NCI-H748 (cell line): ENCODE data around the gene RCOR1.

ENCODE experiments used
- DNase-seq: peaks from one replicate; lab custom pipeline; 2025; ENCODE audit not compliant: unreplicated experiment; lab: John Stamatoyannopoulos, UW

The RCOR1 gene

GRCh38 chr14:102770147-102771123 is 178.0 kb downstream of the RCOR1 start:
- no peak for DNase-seq

- no peak for DNase-seq
Observed at GRCh38 chr14:102771144-102771543, 178.7 kb downstream of the RCOR1 start.

- peak; percentile 72 for DNase-seq
Observed at GRCh38 chr14:102772781-102773570, 180.5 kb downstream of the RCOR1 start.

GRCh38 chr14:102774391-102775153 is 182.1 kb downstream of the RCOR1 start:
- DNase-seq: peak; percentile 68

- DNase-seq: no peak
Observed at GRCh38 chr14:102775855-102776760, 183.7 kb downstream of the RCOR1 start.

- DNase-seq: peak; percentile 79
Observed at GRCh38 chr14:102776761-102777710, 184.6 kb downstream of the RCOR1 start, which contains the start of gene TRAF3. Gene TRAF3, plus strand, starts transcription at chr14:102777449. Its CDS starts 92,753 bp downstream, at chr14:102870202.

- peak; percentile 47 for DNase-seq
Observed at GRCh38 chr14:102777711-102778337, 185.4 kb downstream of the RCOR1 start.

GRCh38 chr14:102778338-102779083 is 186.1 kb downstream of the RCOR1 start:
- peak; percentile 47 for DNase-seq

GRCh38 chr14:102779084-102779462 is 186.6 kb downstream of the RCOR1 start:
- DNase-seq: no peak

- DNase-seq: no peak
Observed at GRCh38 chr14:102779574-102780315, 187.3 kb downstream of the RCOR1 start.
